BLaER1 treated with 17β-estradiol and CSF1 and Interleukin-3, amounts not matched to agents 10 nM and 100 nM (cell line): ENCODE measurements around the gene VGLL4.

ENCODE experiments used
- H3K27ac ChIP-seq, 11 experiments: shearing (Covaris generic); formaldehyde crosslinking; 2 replicates each; pipeline ENCODE4 v1.8.1; 2022
- H3K27me3 ChIP-seq, 11 experiments: shearing (Covaris generic); formaldehyde crosslinking; 2 replicates each; pipeline ENCODE4 v1.8.1; 2022
- H3K36me3 ChIP-seq, 11 experiments: shearing (Covaris generic); formaldehyde crosslinking; 2 replicates each; pipeline ENCODE4 v1.8.1; 2022
- H3K4me1 ChIP-seq, 10 experiments: shearing (Covaris generic); formaldehyde crosslinking; 2 replicates each; pipeline ENCODE4 v1.8.1; 2022
- H3K4me2 ChIP-seq, 11 experiments: shearing (Covaris generic); formaldehyde crosslinking; 2 replicates each; pipeline ENCODE4 v1.8.1; 2022
- H3K4me3 ChIP-seq, 10 experiments: shearing (Covaris generic); formaldehyde crosslinking; 2 replicates each; pipeline ENCODE4 v1.8.1; 2022
- H3K9ac ChIP-seq, 11 experiments: shearing (Covaris generic); formaldehyde crosslinking; 2 replicates each; pipeline ENCODE4 v1.8.1; 2022
- H3K9me3 ChIP-seq, 11 experiments: shearing (Covaris generic); formaldehyde crosslinking; replicated peaks in 1 of 11; 2 replicates each; pipeline ENCODE4 v1.8.1; 2022
- H4K20me1 ChIP-seq, 11 experiments: shearing (Covaris generic); formaldehyde crosslinking; 2 replicates each; pipeline ENCODE4 v1.8.1; 2022
- Cebpa-rat ChIP-seq, 11 experiments: shearing (Covaris generic); IDR thresholded peaks; 2 replicates each; pipeline ENCODE4 v1.8.1; 2022

VGLL4 gene

DNA sequence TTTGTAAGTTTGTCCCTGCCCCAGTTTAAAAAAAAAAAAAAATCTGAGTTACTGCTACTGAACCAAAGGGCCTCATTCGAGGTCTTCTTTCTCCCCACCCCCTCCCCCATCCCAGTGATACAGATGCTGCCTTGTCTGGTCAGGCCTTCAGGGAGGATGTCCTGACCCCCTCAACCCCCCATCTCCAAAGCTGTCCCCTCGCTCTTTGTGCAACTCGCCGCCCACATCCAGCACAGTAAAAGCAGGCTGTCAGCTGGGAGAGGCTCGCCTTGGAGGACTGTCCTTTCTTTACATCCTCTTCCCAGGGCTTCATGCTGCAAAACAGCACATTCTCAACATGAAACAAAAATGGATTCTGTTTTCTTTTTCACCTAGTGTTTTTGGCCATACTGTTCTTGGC lies 133.4 kb downstream of the VGLL4 start:
- H3K27me3 ChIP-seq = no peaks in the 10 kb centered on the region
- H3K4me1 ChIP-seq = peaks cover 33 to 61% (median 42%) of the 10 kb centered on the region in 10 experiments
- H3K4me2 ChIP-seq = peak overlapping the region; percentile 43 to 82 (median 68); a peak in 20 of 22 replicates
- peaks cover 0 to 54% (median 6%) of the 10 kb centered on the region in 11 experiments; a peak in 10 of 22 replicates for H4K20me1 ChIP-seq
- no peak overlapping the region for H3K9ac ChIP-seq
- no peak overlapping the region for H3K4me3 ChIP-seq
- H3K36me3 ChIP-seq = peaks cover 0 to 28% (median 0%) of the 10 kb centered on the region in 11 experiments; a peak in 8 of 22 replicates
- H3K27ac ChIP-seq = no peak overlapping the region
- no peak for TF ChIP-seq Cebpa-rat (IDR thresholded peaks at IDR 0.05)
- peaks cover 0 to 19% (median 5%) of the 10 kb centered on the region in 11 experiments; a peak in 14 of 22 replicates for H3K9me3 ChIP-seq

DNA sequence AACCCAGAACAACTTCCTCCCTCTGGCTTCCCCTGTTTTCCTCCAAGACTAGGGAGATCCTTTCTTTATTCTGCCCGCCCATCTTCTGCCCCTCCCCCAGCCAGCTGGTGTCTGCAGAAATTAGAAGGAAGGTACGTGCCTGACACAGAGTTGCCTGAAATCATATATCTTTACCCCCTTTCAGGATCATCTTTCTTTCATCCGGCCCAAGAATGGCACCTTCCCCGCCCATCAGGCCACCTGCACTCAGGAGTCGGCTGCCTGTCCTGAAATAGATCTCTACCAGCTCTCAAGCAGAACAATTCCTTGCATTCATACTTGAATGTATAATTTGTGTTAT lies 133.7 kb downstream of the VGLL4 start:
- Histone ChIP-seq H3K4me2 (peak overlapping the region; percentile 43 to 82 (median 68)), H3K36me3 (peaks cover 0 to 28% (median 0%) of the 10 kb centered on the region in 11 experiments; a peak in 8 of 22 replicates), H3K27me3 (no peaks in the 10 kb centered on the region), H3K4me3 (no peak overlapping the region), H3K9ac (no peak overlapping the region), H4K20me1 (peaks cover 0 to 50% (median 6%) of the 10 kb centered on the region in 11 experiments; a peak in 10 of 22 replicates), H3K27ac (0 out of 22 replicates have a peak overlapping the region, but pooled peaks of 1 of the 11 experiments have one; percentile 17), H3K4me1 (peaks cover 29 to 57% (median 39%) of the 10 kb centered on the region in 10 experiments), H3K9me3 (peaks cover 0 to 19% (median 5%) of the 10 kb centered on the region in 11 experiments; a peak in 14 of 22 replicates)
- TF ChIP-seq Cebpa-rat (IDR thresholded peaks at IDR 0.05) = no peak

DNA sequence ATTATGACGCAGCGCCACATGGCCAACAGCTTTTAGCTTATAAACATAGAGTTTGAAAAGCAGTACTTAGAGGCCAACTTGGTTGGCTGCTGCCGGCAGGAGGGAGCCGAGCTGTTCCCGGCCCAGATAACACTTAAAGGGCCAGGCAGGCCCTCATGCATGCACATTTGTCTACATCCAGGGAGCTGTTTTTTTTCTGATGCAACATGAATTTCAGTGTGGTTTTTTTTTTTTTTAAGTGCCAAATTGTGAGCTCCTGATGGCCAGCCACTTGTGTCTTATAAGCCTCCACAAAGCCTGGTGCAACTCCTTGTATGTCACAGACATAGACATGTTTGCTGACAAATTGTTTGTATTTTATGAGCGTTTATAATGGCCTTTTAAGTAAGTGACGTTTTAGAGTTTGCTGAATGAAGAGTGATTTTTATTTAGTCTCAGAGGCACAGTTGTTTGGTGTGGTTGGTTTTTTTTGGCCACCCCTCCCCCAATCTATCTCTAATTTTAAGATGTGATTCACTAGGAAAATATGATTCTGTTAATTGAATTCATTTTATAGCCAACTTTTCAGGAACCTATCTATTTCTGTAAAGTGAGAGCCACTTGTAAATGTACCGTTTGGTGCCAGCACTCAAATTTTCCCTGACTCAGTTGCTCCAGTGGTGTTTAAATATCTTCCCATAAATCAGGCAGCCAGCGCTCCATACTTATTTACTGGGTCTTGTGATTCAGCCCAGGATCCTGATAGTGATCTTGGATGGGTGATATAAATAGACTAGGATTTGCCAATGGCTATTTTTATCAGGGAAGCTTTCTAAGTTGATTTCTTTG lies 134.3 kb downstream of the VGLL4 start:
- H3K27ac ChIP-seq = peak overlapping the region in 3 of 11 experiments; percentile 4 to 17 (median 8); a peak in 2 of 22 replicates
- H3K9me3 ChIP-seq = peaks cover 0 to 19% (median 5%) of the 10 kb centered on the region in 11 experiments; a peak in 14 of 22 replicates
- peaks cover 0 to 48% (median 6%) of the 10 kb centered on the region in 11 experiments; a peak in 9 of 22 replicates for H4K20me1 ChIP-seq

DNA sequence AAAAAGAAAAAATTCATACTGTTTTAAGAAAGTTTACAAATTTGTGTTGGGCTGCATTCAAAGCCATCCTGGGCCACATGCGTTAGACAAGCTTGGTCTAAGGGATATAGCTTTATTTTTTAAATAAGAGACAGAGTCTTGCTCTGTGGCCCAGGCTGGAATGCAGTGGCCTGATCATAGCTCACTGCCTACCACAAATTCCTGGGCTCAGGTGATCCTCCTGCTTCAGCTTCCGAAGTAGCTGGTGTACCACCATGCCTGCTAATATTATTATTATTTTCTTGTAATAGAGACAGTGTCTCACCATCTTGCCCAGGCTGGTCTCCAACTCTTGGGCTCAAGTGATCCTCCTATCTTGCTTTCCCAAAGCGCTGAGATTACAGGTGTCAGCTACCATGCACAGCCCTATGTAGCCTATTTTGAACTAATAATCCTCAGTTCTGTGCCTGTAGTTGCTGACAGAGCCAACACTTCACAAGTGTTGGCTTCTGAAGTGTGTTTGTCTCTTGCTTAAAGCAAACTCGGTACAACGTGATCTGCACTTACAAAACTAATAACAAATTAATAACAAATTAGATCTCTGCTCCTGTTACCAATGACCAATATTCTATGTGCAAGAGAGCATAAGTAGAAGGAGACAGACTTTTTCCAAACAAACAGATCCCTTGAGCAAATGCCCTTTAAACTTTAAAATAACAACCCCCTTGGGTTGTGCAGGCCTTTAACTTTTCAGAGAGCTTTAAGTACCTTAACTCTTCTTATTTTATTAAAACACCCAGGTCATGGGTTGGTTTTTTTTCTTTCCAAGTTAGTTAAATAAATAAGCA lies 135.2 kb downstream of the VGLL4 start:
- H3K4me2 ChIP-seq = peak overlapping the region; percentile 43 to 82 (median 68); a peak in 19 of 22 replicates
- H3K4me3 ChIP-seq = no peak overlapping the region
- peaks cover 17 to 43% (median 28%) of the 10 kb centered on the region in 10 experiments for H3K4me1 ChIP-seq
- H3K27me3 ChIP-seq = no peaks in the 10 kb centered on the region
- H3K9ac ChIP-seq = no peak overlapping the region
- peaks cover 0 to 28% (median 0%) of the 10 kb centered on the region in 11 experiments; a peak in 8 of 22 replicates for H3K36me3 ChIP-seq
- H3K27ac ChIP-seq = peak overlapping the region in 2 of 11 experiments; percentile 4 to 8; a peak in 1 of 22 replicates
- no peak for TF ChIP-seq Cebpa-rat (IDR thresholded peaks at IDR 0.05)
- H3K9me3 ChIP-seq = peaks cover 0 to 19% (median 5%) of the 10 kb centered on the region in 11 experiments; a peak in 14 of 22 replicates
- H4K20me1 ChIP-seq = peaks cover 0 to 41% (median 1%) of the 10 kb centered on the region in 11 experiments; a peak in 6 of 22 replicates

More for the DNA sequence above, 134.3 kb downstream of the VGLL4 start:
- no peaks in the 10 kb centered on the region for H3K27me3 ChIP-seq
- no peak overlapping the region for H3K9ac ChIP-seq
- H3K36me3 ChIP-seq = peaks cover 0 to 28% (median 0%) of the 10 kb centered on the region in 11 experiments; a peak in 8 of 22 replicates
- peak overlapping the region; percentile 43 to 82 (median 68) for H3K4me2 ChIP-seq
- peaks cover 23 to 52% (median 34%) of the 10 kb centered on the region in 10 experiments for H3K4me1 ChIP-seq
- no peak for TF ChIP-seq Cebpa-rat (IDR thresholded peaks at IDR 0.05)
- no peak overlapping the region for H3K4me3 ChIP-seq

DNA sequence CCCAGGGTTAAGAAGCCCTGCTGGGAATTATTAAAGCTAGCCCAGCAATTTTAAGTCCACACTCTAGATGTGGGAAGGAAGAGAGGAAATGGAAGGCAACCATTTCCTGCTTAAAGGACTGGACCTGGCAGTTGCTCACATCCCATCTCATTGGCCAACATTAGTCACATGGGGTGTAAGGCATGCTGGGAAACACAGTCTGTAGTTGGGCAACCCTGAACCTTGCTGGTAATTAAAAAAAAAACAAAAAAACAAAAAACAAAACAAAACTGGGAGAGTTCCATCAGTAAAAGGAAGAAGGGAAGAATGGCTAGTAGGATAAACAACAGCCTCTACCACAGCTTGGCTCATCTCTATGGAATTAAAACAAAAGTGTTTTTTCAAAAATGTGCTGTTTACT lies 136.0 kb downstream of the VGLL4 start:
- Histone ChIP-seq H3K9ac (no peak overlapping the region), H3K36me3 (peaks cover 0 to 28% (median 0%) of the 10 kb centered on the region in 11 experiments; a peak in 8 of 22 replicates), H4K20me1 (peaks cover 0 to 39% (median 0%) of the 10 kb centered on the region in 11 experiments; a peak in 3 of 22 replicates), H3K27me3 (no peaks in the 10 kb centered on the region), H3K27ac (no peak overlapping the region), H3K9me3 (peaks cover 0 to 19% (median 5%) of the 10 kb centered on the region in 11 experiments; a peak in 14 of 22 replicates), H3K4me2 (peak overlapping the region in 3 of 11 experiments; percentile 9 to 28 (median 10); a peak in 1 of 22 replicates), H3K4me3 (no peak overlapping the region), H3K4me1 (peaks cover 17 to 37% (median 28%) of the 10 kb centered on the region in 10 experiments)
- no peak for TF ChIP-seq Cebpa-rat (IDR thresholded peaks at IDR 0.05)
